GM19193 (cell line): Measurements from ENCODE around the gene NBEA.

ENCODE experiments used
- POLR2A ChIP-seq: IDR thresholded peaks from 4 replicates; pipeline ENCODE4 v1.6.1; 2011; ENCODE audit not compliant: insufficient read depth, insufficient read length; ENCODE audit errors: extremely low read depth

NBEA gene

GRCh38 chr13:35684432-35684831 is 742.4 kb downstream of the NBEA start:
- TF ChIP-seq POLR2A = no peak

- no peak for TF ChIP-seq POLR2A
Measured at GRCh38 chr13:35687336-35687735, 745.3 kb downstream of the NBEA start.

GRCh38 chr13:35690581-35691207 is 748.6 kb downstream of the NBEA start:
- no peak for TF ChIP-seq POLR2A

- TF ChIP-seq POLR2A = no peak
Measured at GRCh38 chr13:35693134-35693784, 751.2 kb downstream of the NBEA start.

GRCh38 chr13:35694031-35694430 is 752.0 kb downstream of the NBEA start:
- TF ChIP-seq POLR2A = no peak

- no peak for TF ChIP-seq POLR2A
Measured at GRCh38 chr13:35694549-35695447, 752.7 kb downstream of the NBEA start.

- no peak for TF ChIP-seq POLR2A
Measured at GRCh38 chr13:35695448-35695770, 753.3 kb downstream of the NBEA start.

GRCh38 chr13:35697186-35697730 is 755.2 kb downstream of the NBEA start:
- no peak for TF ChIP-seq POLR2A

- TF ChIP-seq POLR2A = no peak
Measured at GRCh38 chr13:35698911-35699576, 757.0 kb downstream of the NBEA start.

- no peak for TF ChIP-seq POLR2A
Measured at GRCh38 chr13:35699825-35700510, 757.9 kb downstream of the NBEA start.

GRCh38 chr13:35700671-35701070 is 758.6 kb downstream of the NBEA start:
- TF ChIP-seq POLR2A = no peak

GRCh38 chr13:35702316-35702715 is 760.2 kb downstream of the NBEA start:
- no peak for TF ChIP-seq POLR2A

- TF ChIP-seq POLR2A = no peak
Measured at GRCh38 chr13:35703061-35703460, 761.0 kb downstream of the NBEA start.

GRCh38 chr13:35704331-35704730 is 762.3 kb downstream of the NBEA start:
- TF ChIP-seq POLR2A = no peak

- no peak for TF ChIP-seq POLR2A
Measured at GRCh38 chr13:35706281-35706680, 764.2 kb downstream of the NBEA start.

GRCh38 chr13:35706721-35707120 is 764.7 kb downstream of the NBEA start:
- no peak for TF ChIP-seq POLR2A
